Ovary (tissue), 3 donors: ENCODE results near the gene CDH22.

Experiments
- EP300 ChIP-seq: sonication (generic); formaldehyde crosslinking; IDR thresholded peaks from one replicate; pipeline ENCODE4 v1.6.1; 2017; ENCODE audit warnings: antibody characterized with exemption
- TF ChIP-seq, protein P1 (sequence below), 3 donors: fragments of 450-650 bp in 2 of 3; fragments of 200-600 bp in 1 of 3; IDR thresholded peaks; one replicate each; pipeline versions ENCODE4 v1.5.1 to v1.8.0; 2016 to 2022; ENCODE audit warnings: antibody characterized with exemption in 3 of 3, mild to moderate bottlenecking in 1 of 3
- donor health status: DM: no; HTN: no; CAD: no.

DNA sequence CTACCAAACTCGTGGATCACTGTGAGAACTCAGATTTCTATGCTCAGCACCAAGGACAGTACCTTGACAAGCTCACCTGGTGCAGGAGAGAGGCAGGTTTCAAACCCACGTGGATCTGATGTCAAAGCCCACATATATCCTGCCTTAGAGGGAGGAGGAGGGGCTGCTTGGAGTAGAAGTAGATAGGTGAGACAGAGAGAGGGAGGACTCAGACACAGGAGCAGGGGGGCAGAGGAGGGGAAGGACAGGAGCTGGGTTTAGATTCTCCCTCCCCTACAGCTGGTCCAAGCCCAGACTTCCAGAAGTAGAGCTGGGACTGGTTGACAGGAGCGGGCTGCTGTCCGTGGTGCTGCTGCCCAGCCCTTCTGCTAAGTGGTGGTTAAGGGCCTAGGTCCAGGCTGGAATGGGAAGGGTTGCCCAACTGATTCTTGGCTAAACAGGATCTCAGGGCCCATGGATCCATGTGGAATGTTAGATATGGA is 77.5 kb downstream of the CDH22 start:
- TF ChIP-seq, protein P1, sequence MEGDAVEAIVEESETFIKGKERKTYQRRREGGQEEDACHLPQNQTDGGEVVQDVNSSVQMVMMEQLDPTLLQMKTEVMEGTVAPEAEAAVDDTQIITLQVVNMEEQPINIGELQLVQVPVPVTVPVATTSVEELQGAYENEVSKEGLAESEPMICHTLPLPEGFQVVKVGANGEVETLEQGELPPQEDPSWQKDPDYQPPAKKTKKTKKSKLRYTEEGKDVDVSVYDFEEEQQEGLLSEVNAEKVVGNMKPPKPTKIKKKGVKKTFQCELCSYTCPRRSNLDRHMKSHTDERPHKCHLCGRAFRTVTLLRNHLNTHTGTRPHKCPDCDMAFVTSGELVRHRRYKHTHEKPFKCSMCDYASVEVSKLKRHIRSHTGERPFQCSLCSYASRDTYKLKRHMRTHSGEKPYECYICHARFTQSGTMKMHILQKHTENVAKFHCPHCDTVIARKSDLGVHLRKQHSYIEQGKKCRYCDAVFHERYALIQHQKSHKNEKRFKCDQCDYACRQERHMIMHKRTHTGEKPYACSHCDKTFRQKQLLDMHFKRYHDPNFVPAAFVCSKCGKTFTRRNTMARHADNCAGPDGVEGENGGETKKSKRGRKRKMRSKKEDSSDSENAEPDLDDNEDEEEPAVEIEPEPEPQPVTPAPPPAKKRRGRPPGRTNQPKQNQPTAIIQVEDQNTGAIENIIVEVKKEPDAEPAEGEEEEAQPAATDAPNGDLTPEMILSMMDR (IDR thresholded peaks at IDR 0.05), result no peak
- TF ChIP-seq EP300, result no peak
